Activated naive CD8-positive, alpha-beta T cell treated with anti-CD3 and anti-CD28 coated beads for 36 hours (primary cell): ENCODE data around the gene CUX1. TPM values are rescaled to one million over a fixed set of nuclear protein-coding genes. Genes with fewer than 3 reads are reported as not detected.
"Not testable (repeated sequence)": the region's sequence is repeated elsewhere in the genome, so short reads cannot be mapped to it uniquely, and the experiment has no call there.

ENCODE experiments used
- DNase-seq: peaks from one replicate; pipeline ENCODE4 v3.0.0; 2021
- H3K27ac Mint-ChIP-seq: one replicate; pipeline ENCODE4 v1.8.0; 2022; ENCODE audit warnings: mild to moderate bottlenecking, moderate library complexity, mixed read lengths
- H3K27me3 Mint-ChIP-seq: one replicate; pipeline ENCODE4 v1.8.0; 2022; ENCODE audit warnings: mild to moderate bottlenecking, mixed read lengths
- H3K36me3 Mint-ChIP-seq: one replicate; pipeline ENCODE4 v1.8.0; 2021; ENCODE audit warnings: mild to moderate bottlenecking, mixed read lengths
- H3K4me1 Mint-ChIP-seq: one replicate; pipeline ENCODE4 v1.8.0; 2021; ENCODE audit warnings: mixed read lengths
- H3K4me3 Mint-ChIP-seq: one replicate; pipeline ENCODE4 v1.8.0; 2022; ENCODE audit warnings: mild to moderate bottlenecking, moderate library complexity, mixed read lengths
- H3K9me3 Mint-ChIP-seq: one replicate; pipeline ENCODE4 v1.8.0; 2022; ENCODE audit warnings: mixed read lengths
- total RNA-seq, 2 experiments: library from RNA; stranded (reverse); gene quantifications; one replicate each; pipeline ENCODE4 v1.2.3, GENCODE V29; 2021

Gene CUX1
- total RNA-seq, 2 experiments from 2014 or later = 14.2 to 14.5 TPM

DNA sequence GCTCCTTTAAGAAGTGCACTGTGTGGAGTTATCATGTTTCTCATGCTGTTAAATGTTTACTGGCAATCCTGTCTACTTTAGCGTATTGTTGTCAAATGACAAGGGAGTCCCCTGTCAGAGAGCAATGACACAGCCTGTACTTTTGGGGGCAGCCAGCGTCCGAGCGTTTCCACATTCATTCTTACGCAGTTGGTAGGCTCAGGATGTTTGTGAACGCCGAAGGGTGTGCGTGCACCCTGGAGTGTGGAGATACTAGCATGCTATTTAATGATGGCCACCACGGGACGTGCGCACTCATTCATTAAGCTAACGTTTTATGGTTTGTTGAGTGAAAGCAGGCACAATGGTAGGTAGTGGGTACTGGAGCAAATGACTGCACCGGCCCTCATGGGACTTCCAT, 48.0 kb downstream of the CUX1 start:
- no peak overlapping the region for H3K27ac Mint-ChIP-seq
- H3K27me3 Mint-ChIP-seq = no peaks in the 10 kb centered on the region

DNA sequence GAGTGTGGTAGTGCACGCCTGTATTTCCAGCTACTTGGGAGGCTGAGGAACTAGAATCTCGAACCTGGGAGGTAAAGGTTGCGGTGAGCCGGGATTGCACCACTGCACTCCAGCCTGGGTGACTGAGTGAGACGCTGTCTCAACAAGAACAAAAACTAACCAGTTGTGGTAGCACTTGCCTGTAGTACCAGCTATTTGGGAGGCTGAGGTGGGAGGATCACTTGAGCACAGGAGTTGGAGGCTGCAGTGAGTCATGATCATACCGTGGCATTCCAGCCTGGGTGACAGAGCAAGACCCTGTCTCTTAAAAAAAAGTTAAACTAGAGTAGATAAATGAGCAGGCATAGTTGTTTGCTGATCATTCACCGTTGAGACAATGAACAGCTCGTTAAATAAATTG, 48.9 kb downstream of the CUX1 start:
- Mint-ChIP-seq H3K4me1 (peaks cover 18% of the 10 kb centered on the region), H3K36me3 (no peaks in the 10 kb centered on the region), H3K9me3 (no peaks in the 10 kb centered on the region), H3K27ac (no peak overlapping the region), H3K27me3 (no peaks in the 10 kb centered on the region), H3K4me3 (no peak overlapping the region)
- DNase-seq = no peak

More for the DNA sequence above, 48.0 kb downstream of the CUX1 start:
- DNase-seq = no peak
- H3K4me1 Mint-ChIP-seq = peaks cover 12% of the 10 kb centered on the region
- H3K4me3 Mint-ChIP-seq = no peak overlapping the region
- H3K9me3 Mint-ChIP-seq = no peaks in the 10 kb centered on the region
- no peaks in the 10 kb centered on the region for H3K36me3 Mint-ChIP-seq

DNA sequence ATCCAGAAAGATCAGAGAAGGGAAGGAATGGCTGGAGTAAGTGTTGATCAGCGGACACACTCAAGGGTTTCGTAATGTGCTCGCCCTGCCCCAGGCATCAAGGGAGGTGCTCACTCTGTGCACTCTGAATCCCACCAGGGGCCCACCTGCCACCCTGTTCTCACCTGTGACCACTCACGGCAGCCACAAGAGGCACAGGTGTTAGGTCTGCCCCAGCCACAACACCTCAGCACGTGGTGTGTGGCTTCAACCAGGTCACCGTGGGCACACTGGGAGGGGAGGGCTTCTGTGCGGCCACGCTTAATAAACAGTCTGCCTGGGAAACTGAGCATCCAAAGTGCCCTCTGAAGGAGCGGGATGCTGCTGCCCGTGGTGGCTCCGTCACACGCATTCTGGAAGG, 49.8 kb downstream of the CUX1 start:
- Mint-ChIP-seq H3K9me3 (no peaks in the 10 kb centered on the region), H3K27ac (no peak overlapping the region), H3K4me1 (peaks cover 18% of the 10 kb centered on the region), H3K27me3 (no peaks in the 10 kb centered on the region), H3K4me3 (no peak overlapping the region), H3K36me3 (no peaks in the 10 kb centered on the region)
- no peak for DNase-seq

DNA sequence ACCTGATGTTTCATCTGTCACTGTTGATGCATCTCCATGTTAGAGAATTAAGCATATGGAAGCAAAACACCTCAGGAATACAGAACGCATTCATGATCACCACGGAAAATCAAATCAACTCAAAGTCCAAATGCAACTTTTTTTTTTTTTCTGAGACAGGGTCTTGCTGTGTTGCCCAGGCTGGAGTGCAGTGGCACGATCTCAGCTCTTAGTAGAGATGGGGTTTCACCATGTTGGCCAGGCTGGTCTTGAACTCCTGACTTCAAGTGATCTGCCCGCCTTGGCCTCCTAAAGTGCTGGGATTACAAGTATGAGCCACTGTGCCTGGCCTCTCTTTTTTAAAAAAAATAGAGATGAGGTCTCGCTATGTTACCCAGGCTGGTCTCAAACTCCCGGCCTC, 50.3 kb downstream of the CUX1 start:
- not testable (repeated sequence) for H3K4me3 Mint-ChIP-seq, H3K27me3 Mint-ChIP-seq, H3K36me3 Mint-ChIP-seq, DNase-seq, H3K27ac Mint-ChIP-seq, H3K9me3 Mint-ChIP-seq
- H3K4me1 Mint-ChIP-seq = peaks cover 18% of the 10 kb centered on the region

DNA sequence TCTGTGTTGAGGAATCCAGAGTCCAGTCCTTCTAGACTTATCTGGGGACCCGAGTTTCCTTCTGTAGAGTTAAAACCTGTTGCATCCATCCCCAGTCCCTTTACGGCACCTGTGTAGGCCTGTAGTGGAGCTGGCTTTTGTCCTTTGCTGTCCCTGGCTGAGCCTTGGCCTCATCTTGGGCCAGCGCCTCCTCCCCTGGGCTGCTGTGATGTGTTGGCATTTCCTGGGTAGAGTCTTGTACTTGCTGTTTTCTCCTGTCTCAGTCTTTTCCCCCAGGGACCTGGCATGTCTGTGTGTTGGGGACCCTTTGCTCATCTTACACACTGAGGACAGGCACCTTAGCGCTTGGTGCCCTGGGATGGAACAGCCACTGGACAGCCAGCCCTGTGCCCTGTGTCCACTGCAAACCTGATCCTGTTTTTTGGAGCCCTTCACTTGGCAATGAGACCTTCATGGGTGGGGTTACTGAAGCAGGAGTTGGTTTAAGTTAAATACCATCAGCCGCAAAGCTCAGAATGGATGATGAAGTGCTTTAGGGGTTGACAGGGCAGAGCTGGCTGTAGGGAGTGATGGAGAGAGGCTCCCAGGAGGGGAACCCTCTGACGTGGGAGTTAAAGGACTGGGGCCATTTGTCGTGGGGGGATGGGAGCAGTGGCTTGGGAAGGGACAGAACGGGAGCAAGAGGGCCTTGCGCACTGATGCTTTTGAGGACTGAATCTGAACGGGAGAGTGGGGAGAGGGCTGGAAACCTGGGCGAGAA, 50.9 kb downstream of the CUX1 start:
- Mint-ChIP-seq H3K4me1 (peaks cover 18% of the 10 kb centered on the region), H3K27me3 (no peaks in the 10 kb centered on the region), H3K36me3 (no peaks in the 10 kb centered on the region), H3K9me3 (no peaks in the 10 kb centered on the region), H3K27ac (no peak overlapping the region), H3K4me3 (no peak overlapping the region)
- no peak for DNase-seq

DNA sequence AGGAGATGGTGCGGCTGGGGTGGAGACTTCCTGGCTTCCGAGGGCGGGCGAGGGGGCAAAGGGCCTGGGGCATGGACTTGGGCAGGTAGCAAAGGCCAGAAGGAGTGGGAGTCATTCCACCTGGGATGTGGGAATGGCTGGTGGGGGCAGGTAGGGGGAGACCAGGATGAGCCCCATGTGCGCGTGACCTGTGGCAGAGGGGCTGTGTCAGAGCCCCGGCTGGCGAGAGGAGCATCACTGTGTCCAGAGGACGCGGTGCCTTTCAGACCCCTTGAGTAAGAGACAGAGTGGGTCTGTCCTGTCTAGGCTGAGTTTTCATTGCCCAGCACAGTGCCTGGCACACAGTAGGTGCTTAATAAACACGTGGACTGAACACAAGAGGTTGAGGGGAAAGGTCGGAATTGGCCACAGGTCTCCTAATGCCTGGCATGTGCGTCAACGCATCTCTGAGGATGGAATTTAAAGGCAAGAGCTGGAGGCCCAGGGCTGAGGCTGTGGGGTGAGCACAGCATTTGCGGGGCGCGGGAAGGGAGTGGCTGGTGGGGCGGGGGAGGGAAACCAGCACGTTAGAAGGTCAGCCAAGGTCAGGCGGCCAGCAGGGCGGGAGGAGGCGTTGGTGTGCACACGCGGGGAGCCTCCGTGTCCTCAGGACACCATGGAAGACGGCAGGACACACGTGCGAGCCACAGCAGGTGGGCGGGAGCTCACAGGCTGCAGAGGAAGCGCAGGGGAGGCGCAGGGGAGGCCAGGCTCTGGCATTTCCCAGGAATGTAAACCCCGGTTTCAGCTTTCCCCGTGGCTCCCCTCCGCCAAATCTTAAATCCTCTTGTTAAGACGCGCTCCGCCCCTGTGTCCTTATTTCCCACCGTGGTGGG, 51.8 kb downstream of the CUX1 start:
- H3K4me1 Mint-ChIP-seq = peaks cover 19% of the 10 kb centered on the region
- no peaks in the 10 kb centered on the region for H3K36me3 Mint-ChIP-seq
- DNase-seq = no peak
- H3K9me3 Mint-ChIP-seq = no peaks in the 10 kb centered on the region
- no peaks in the 10 kb centered on the region for H3K27me3 Mint-ChIP-seq
- H3K27ac Mint-ChIP-seq = no peak overlapping the region
- no peak overlapping the region for H3K4me3 Mint-ChIP-seq

DNA sequence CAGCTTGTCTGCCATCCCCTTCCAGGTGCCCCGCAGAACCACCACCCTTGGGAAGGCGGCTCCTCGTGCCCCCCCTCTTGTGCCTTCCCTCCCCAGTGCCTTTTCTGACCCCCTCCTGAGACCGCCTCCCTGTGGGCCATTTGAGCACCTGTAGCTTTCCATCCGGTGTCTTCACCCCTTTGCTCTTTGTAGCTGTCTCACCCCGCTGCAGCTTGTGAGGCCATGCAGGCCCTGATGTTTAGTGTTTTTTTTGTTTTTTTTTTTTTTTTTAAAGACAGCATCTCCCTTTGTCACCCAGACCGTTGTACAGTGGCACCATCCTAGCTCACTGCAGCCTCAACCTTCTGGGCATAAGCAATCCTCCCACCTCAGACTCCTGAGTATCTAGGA, 52.5 kb downstream of the CUX1 start:
- no peaks in the 10 kb centered on the region for H3K36me3 Mint-ChIP-seq
- peaks cover 23% of the 10 kb centered on the region for H3K4me1 Mint-ChIP-seq
- H3K27me3 Mint-ChIP-seq = no peaks in the 10 kb centered on the region
- H3K27ac Mint-ChIP-seq = no peak overlapping the region
- H3K4me3 Mint-ChIP-seq = no peak overlapping the region
- no peak for DNase-seq
- H3K9me3 Mint-ChIP-seq = no peaks in the 10 kb centered on the region

DNA sequence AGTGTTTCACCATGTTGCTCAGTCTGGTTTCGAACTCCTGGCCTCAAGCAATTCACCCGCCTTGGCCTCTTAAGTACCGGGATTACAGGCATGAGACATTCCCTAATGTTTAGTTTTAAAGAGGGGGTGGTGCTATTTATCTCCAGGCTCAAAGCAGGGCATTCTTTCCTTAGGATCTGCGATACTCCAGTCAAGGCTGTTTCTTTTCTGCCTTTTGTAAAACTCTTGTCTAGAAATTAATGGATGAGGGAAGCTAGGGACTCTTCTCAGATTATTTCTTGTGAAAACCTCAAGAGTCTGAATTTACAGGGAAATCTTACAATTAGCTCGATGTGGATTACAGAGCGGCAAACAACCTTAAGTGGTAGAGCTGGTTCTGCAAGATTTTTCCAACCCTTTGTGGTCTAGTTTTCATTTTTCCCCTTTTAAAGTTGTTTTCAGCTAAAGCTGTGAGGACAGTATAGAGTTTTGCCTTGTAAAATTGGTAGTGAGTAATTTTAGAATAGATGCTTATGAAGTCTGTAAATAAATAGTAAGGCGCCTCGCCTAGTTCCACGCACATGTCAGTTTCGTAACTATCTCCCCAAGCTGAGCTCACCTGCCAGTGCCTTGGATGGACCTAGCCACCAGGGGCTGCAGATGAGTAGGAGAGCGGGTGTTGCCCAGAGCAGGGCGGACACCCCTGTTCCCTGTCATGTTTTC, 53.1 kb downstream of the CUX1 start:
- Mint-ChIP-seq H3K4me1 (peaks cover 21% of the 10 kb centered on the region), H3K9me3 (no peaks in the 10 kb centered on the region), H3K36me3 (no peaks in the 10 kb centered on the region), H3K27me3 (no peaks in the 10 kb centered on the region), H3K27ac (no peak overlapping the region), H3K4me3 (no peak overlapping the region)
- no peak for DNase-seq

DNA sequence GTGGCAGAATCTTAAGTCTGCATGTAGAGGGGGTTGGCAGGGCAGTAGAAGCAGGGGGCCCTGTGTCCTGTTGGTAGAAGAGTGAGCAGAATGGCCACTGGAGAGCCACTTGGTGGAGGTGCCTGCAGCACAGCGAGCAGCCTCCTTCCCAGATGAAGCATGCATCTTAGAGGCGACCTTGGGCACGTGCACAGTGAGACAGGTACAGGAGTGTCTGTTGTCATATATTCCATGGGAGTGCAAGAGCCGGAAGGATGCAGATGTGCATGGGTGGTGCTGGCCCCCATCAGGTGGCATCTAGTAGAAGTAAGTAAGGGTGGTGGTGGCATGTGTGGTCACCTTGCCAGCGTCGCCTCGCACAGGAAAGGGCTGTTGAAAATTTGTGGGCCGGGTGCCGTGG, 53.9 kb downstream of the CUX1 start:
- Mint-ChIP-seq H3K4me1 (peaks cover 21% of the 10 kb centered on the region), H3K27me3 (no peaks in the 10 kb centered on the region), H3K4me3 (no peak overlapping the region), H3K36me3 (no peaks in the 10 kb centered on the region), H3K27ac (no peak overlapping the region), H3K9me3 (no peaks in the 10 kb centered on the region)
- no peak for DNase-seq

DNA sequence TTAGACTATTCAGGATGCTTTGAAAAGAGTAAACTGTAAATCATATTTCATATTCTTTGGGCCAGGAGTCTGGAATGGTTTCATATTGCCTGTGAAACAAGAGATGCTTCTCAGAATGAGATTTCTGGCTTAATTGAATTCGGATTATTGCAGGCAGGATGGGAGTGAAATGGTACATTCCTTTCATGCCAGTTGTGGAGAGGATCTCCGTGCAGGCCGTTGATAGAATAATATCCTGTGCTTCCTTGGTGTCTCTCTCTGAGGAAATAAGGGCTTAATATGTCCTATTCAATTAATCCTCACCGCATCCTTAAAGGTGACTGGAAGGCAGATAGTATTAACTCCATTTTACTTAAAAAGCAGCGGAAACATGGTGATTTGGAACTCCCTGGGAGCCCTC, 56.6 kb downstream of the CUX1 start:
- H3K4me1 Mint-ChIP-seq = peaks cover 24% of the 10 kb centered on the region
- no peak for DNase-seq
- H3K27me3 Mint-ChIP-seq = no peaks in the 10 kb centered on the region
- H3K36me3 Mint-ChIP-seq = no peaks in the 10 kb centered on the region
- H3K9me3 Mint-ChIP-seq = no peaks in the 10 kb centered on the region
- no peak overlapping the region for H3K4me3 Mint-ChIP-seq
- no peak overlapping the region for H3K27ac Mint-ChIP-seq

DNA sequence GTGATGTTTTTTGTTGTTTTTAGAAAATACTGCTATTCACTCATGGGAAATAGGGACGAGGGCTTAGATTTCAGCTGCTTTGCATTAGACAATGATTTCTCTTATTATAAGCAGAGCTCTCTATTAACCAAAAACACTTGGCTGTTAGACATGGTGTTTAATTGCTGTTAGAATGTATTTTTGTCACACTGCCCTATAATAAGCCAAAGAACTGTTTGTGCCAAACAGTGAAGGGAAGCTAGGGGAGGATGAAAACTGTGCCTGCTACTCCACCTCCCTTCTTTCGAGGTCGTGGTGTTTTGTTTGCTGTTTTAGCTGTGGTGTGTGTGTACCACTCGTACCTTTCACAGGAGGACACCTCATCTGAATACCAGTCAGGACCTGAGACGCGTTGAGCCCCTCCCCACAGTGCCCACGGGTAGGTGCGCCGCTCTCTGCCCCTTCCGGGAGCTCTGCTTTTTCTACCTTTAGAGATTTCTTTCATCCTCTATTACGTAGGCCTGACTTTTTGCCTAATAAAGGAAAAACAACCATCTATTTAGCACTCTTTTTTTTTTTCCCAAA, 57.9 kb downstream of the CUX1 start:
- H3K27me3 Mint-ChIP-seq = no peaks in the 10 kb centered on the region
- DNase-seq = no peak
- no peak overlapping the region for H3K27ac Mint-ChIP-seq
- no peak overlapping the region for H3K4me3 Mint-ChIP-seq
- no peaks in the 10 kb centered on the region for H3K36me3 Mint-ChIP-seq
- H3K9me3 Mint-ChIP-seq = no peaks in the 10 kb centered on the region
- H3K4me1 Mint-ChIP-seq = peaks cover 24% of the 10 kb centered on the region

DNA sequence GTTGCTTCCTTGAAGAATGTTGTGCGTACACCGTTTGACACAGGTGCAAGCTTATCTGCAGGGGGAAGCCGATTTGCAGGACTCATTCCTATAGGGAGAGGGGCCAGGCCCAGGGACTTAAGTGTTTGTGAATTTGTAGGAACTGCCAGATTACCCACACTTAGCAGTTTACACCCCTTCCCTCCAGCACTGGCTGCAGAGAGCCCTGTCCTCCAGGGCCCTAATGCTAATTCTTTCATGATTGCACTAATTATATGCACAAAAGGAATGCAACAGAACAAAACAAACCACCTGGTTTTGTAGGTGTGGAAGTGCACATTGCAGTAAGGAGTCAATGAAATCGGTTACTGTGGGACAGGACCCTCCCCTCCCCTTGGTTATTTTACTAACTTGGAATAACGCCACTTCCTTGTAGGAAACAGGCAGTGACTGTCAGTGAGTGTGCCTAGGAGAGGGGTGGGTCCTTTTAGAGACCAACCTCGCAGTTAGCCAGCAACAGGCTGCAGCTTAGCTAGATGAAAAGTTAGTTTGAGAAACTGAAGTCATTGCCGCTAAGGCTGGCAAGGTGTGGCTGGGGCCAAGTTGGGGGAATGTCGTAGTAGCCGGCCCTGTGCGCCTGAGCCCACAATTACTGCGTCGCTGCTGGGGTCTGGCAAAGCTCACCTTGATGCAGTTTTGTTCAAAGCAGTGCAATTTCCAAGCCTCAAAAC, 60.6 kb downstream of the CUX1 start:
- peaks cover 30% of the 10 kb centered on the region for H3K4me1 Mint-ChIP-seq
- H3K9me3 Mint-ChIP-seq = no peaks in the 10 kb centered on the region
- peaks cover 3% of the 10 kb centered on the region for H3K36me3 Mint-ChIP-seq
- H3K4me3 Mint-ChIP-seq = no peak overlapping the region
- no peak for DNase-seq
- H3K27ac Mint-ChIP-seq = no peak overlapping the region
- no peaks in the 10 kb centered on the region for H3K27me3 Mint-ChIP-seq

DNA sequence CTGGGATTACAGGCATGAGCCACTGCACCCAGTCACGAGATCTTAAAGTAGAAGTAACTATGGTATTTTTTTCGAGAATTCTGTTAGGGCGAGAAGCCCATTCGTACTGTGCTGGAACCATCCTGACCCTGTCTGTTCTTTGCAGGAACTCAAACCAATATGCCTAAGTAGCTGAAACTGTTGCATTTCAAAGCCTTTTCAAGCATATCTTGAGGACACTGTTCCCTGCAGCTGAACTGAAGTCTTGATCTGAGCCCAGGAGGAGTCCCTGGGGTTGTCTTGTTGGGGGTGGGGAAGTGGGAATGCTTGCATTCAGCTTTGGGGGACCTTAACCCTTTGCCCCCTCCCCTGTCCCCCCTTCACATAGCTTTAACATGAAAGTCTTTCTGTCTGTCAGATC, 61.5 kb downstream of the CUX1 start:
- H3K36me3 Mint-ChIP-seq = peaks cover 3% of the 10 kb centered on the region
- no peak overlapping the region for H3K27ac Mint-ChIP-seq
- no peaks in the 10 kb centered on the region for H3K9me3 Mint-ChIP-seq
- H3K4me3 Mint-ChIP-seq = no peak overlapping the region
- H3K27me3 Mint-ChIP-seq = no peaks in the 10 kb centered on the region
- peaks cover 31% of the 10 kb centered on the region for H3K4me1 Mint-ChIP-seq
- DNase-seq = no peak

DNA sequence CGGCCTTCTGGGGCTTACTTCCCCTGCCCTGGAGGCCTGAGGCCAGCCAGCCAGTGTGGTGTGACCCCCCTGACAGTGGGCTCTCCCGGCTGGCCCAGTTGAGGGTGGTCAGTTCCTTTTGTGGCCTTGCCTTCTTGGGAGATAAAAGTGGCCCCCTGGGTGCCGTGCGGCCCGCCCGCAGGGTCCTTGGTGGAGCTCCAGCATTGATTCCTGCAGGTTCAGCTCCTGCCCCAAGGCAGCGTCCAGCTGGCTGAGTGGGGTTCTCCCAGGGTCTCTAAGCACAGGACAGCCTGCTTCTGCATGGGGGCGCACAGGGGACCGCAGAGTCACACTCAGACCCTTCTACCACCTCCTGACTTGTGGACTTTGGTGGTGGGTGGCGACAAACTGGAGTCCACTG, 62.1 kb downstream of the CUX1 start:
- no peak for DNase-seq
- Mint-ChIP-seq H3K27me3 (no peaks in the 10 kb centered on the region), H3K4me1 (peaks cover 33% of the 10 kb centered on the region), H3K4me3 (no peak overlapping the region), H3K27ac (no peak overlapping the region), H3K36me3 (peaks cover 3% of the 10 kb centered on the region), H3K9me3 (no peaks in the 10 kb centered on the region)
